HG03439 (cell line): ENCODE data around the gene FKBP5.
"Not testable (repeated sequence)": the region's sequence is repeated elsewhere in the genome, so short reads cannot be mapped to it uniquely, and the experiment has no call there.

Experiments used
- ATAC-seq: cut with Tn5 transposase; IDR thresholded peaks from one replicate; pipeline ENCODE4 v1.9.1; 2021; ENCODE audit warnings: mild to moderate bottlenecking, moderate library complexity; ENCODE audit not compliant: unreplicated experiment

The FKBP5 gene

GRCh38 chr6:35691027-35691824, 2.5 kb upstream of the FKBP5 start:
- ATAC-seq: no peak

GRCh38 chr6:35690484-35690883, 1.8 kb upstream of the FKBP5 start:
- no peak for ATAC-seq

- not testable (repeated sequence) for ATAC-seq
Observed at GRCh38 chr6:35690006-35690405, 1.3 kb upstream of the FKBP5 start.

- ATAC-seq: peak; percentile 48
Observed at GRCh38 chr6:35687658-35688604, 784 bp downstream of the FKBP5 start.

GRCh38 chr6:35686873-35687555, 1.7 kb downstream of the FKBP5 start:
- ATAC-seq: no peak

GRCh38 chr6:35686436-35686835, 2.3 kb downstream of the FKBP5 start:
- ATAC-seq: no peak

- ATAC-seq: no peak
Observed at GRCh38 chr6:35683267-35683666, 5.4 kb downstream of the FKBP5 start.

- no peak for ATAC-seq
Observed at GRCh38 chr6:35681298-35681697, 7.4 kb downstream of the FKBP5 start.

- no peak for ATAC-seq
Observed at GRCh38 chr6:35679399-35679798, 9.3 kb downstream of the FKBP5 start.

GRCh38 chr6:35678814-35679213, 9.9 kb downstream of the FKBP5 start:
- ATAC-seq: no peak

- ATAC-seq: no peak
Observed at GRCh38 chr6:35678021-35678654, 10.6 kb downstream of the FKBP5 start.

GRCh38 chr6:35677456-35677855, 11.3 kb downstream of the FKBP5 start:
- ATAC-seq: no peak

GRCh38 chr6:35675871-35676459, 12.8 kb downstream of the FKBP5 start:
- no peak for ATAC-seq

- no peak for ATAC-seq
Observed at GRCh38 chr6:35674594-35674993, 14.1 kb downstream of the FKBP5 start.

GRCh38 chr6:35673755-35674154, 15.0 kb downstream of the FKBP5 start:
- no peak for ATAC-seq

GRCh38 chr6:35673284-35673666, 15.4 kb downstream of the FKBP5 start:
- not testable (repeated sequence) for ATAC-seq

- ATAC-seq: not testable (repeated sequence)
Observed at GRCh38 chr6:35670453-35670852, 18.3 kb downstream of the FKBP5 start.

- ATAC-seq: no peak
Observed at GRCh38 chr6:35669451-35670045, 19.2 kb downstream of the FKBP5 start.

GRCh38 chr6:35668744-35669450, 19.8 kb downstream of the FKBP5 start:
- ATAC-seq: no peak
